Sigmoid colon (tissue), 7 donors: Measurements from ENCODE around the gene HRH1. TPM values are rescaled to one million over a fixed set of nuclear protein-coding genes. Genes with fewer than 3 reads are reported as not detected.

Experiments used
- DNase-seq: peaks from one replicate; pipeline ENCODE4 v3.0.0-alpha.2; 2019
- H3K27ac ChIP-seq, 4 donors: fragments of 200-600 bp; sonication (generic); one replicate each; pipeline ENCODE4 v1.5.1; 2016 to 2019; ENCODE audit warnings: mild to moderate bottlenecking in 1 of 4
- H3K27me3 ChIP-seq, 3 donors: fragments of 200-600 bp; sonication (generic); one replicate each; pipeline ENCODE4 v1.5.1; 2019; ENCODE audit warnings: mild to moderate bottlenecking in 1 of 3
- H3K36me3 ChIP-seq, 4 donors: fragments of 200-600 bp; sonication (generic); one replicate each; pipeline ENCODE4 v1.5.1; 2016 to 2019
- H3K4me1 ChIP-seq, 4 donors: fragments of 200-600 bp; sonication (generic); one replicate each; pipeline ENCODE4 v1.5.1; 2017 to 2019
- H3K4me3 ChIP-seq, 4 donors: fragments of 200-600 bp; sonication (generic); one replicate each; pipeline ENCODE4 v1.5.1; 2017 to 2019; ENCODE audit warnings: mild to moderate bottlenecking in 2 of 4, moderate library complexity in 1 of 4
- H3K9me3 ChIP-seq, 4 donors: fragments of 200-600 bp in 3 of 4; sonication (generic) in 3 of 4; one replicate each; pipeline versions ENCODE4 v1.5.1 to v1.6.1; 2013 to 2019
- CTCF ChIP-seq, 4 experiments: fragments of 450-650 bp in 3 of 4; fragments of 200-600 bp in 1 of 4; IDR thresholded peaks; one replicate each; pipeline ENCODE4 v1.5.1; 2016 to 2019; ENCODE audit warnings: antibody characterized with exemption in 4 of 4, mild to moderate bottlenecking in 3 of 4, moderate library complexity in 2 of 4
- EP300 ChIP-seq, 4 donors: sonication (generic); formaldehyde crosslinking; IDR thresholded peaks; one replicate each; pipeline ENCODE4 v1.6.1; 2017; ENCODE audit warnings: antibody characterized with exemption in 4 of 4
- POLR2A ChIP-seq, 2 donors: fragments of 450-650 bp; IDR thresholded peaks; one replicate each; pipeline ENCODE4 v1.6.1; 2016; ENCODE audit warnings: antibody characterized with exemption in 2 of 2, mild to moderate bottlenecking in 2 of 2, moderate library complexity in 2 of 2
- POLR2AphosphoS5 ChIP-seq, 4 donors: sonication (generic); formaldehyde crosslinking; IDR thresholded peaks; one replicate each; pipeline ENCODE4 v1.6.1; 2017; ENCODE audit warnings: antibody characterized with exemption in 4 of 4
- WGBS, 2 donors: extraction: QIAGEN DNeasy Blood & Tissue Kit; methylation state at CpG; one replicate each; pipeline ENCODE4 v1.1.7; 2013; 5-methylcytosine and 5-hydroxymethylcytosine counted together
- intact Hi-C: fragments of 100-400 bp; cut with DNase I; formaldehyde crosslinking; loops from one replicate; pipeline ENCODE4 v1.15.1; 2023
- polyA plus RNA-seq, 3 donors: library from polyadenylated mRNA; stranded (reverse); fragments of 200-250 nt; gene quantifications; one replicate each; pipeline ENCODE4 v1.2.3, GENCODE V29; 2013
- total RNA-seq, 4 donors: library from RNA; depleted of rRNA; stranded (reverse); fragments of >200 nt; gene quantifications; one replicate each; pipeline ENCODE4 v1.1.0, GENCODE V29; 2016
- donor health status: healthy with polysubstance abuse.
- donor health status: Bipolar disorder and iron deficiency.
- donor health status: healthy.

HRH1 gene
- total and polyA plus RNA-seq, 7 donors, result 1.8 to 57.3 (median 3.9) TPM

GRCh38 chr3:11186318-11186692 is 32.0 kb downstream of the HRH1 start:
- H3K36me3 ChIP-seq, result no peaks in the 10 kb centered on the region
- DNase-seq, result no peak
- 61 to 86% methylated on average over 1 of the region's 1 CpG for WGBS, 2 donors
- H3K4me3 ChIP-seq, result no peak overlapping the region
- no peaks in the 10 kb centered on the region for H3K9me3 ChIP-seq
- no peak for TF ChIP-seq POLR2AphosphoS5 (IDR thresholded peaks at IDR 0.05)
- TF ChIP-seq CTCF (IDR thresholded peaks at IDR 0.05), result no peak
- TF ChIP-seq EP300 (IDR thresholded peaks at IDR 0.05), result no peak
- no peak for TF ChIP-seq POLR2A (IDR thresholded peaks at IDR 0.05)
- intact Hi-C loops, result loop anchor here (5.0 kb wide), 1 partner anchor 86 kb away; the partner anchor contains the start of gene ATG7
- H3K27ac ChIP-seq, result peak overlapping the region; percentile 54 to 77 (median 69)
- H3K27me3 ChIP-seq, result no peaks in the 10 kb centered on the region
- H3K4me1 ChIP-seq, result peaks cover 0 to 29% (median 24%) of the 10 kb centered on the region in 4 donors

GRCh38 chr3:11186771-11187191 is 32.5 kb downstream of the HRH1 start:
- Histone ChIP-seq H3K36me3 (no peaks in the 10 kb centered on the region), H3K4me3 (no peak overlapping the region), H3K27ac (peak overlapping the region; percentile 54 to 77 (median 69)), H3K9me3 (no peaks in the 10 kb centered on the region), H3K4me1 (peaks cover 0 to 29% (median 24%) of the 10 kb centered on the region in 4 donors), H3K27me3 (no peaks in the 10 kb centered on the region)
- DNase-seq, result no peak
- intact Hi-C loops, result loop anchor here (5.0 kb wide), 1 partner anchor 86 kb away; the partner anchor contains the start of gene ATG7
- TF ChIP-seq EP300 (IDR thresholded peaks at IDR 0.05) (no peak), CTCF (IDR thresholded peaks at IDR 0.05) (no peak), POLR2AphosphoS5 (IDR thresholded peaks at IDR 0.05) (no peak), POLR2A (IDR thresholded peaks at IDR 0.05) (no peak)
- WGBS, 2 donors, result 75 to 83% methylated on average over 2 of the region's 2 CpGs

- Histone ChIP-seq H3K9me3 (no peaks in the 10 kb centered on the region), H3K4me3 (no peak overlapping the region), H3K27ac (peak overlapping the region in 1 of 4 donors; percentile 75), H3K4me1 (peaks cover 0 to 25% (median 24%) of the 10 kb centered on the region in 4 donors), H3K27me3 (no peaks in the 10 kb centered on the region), H3K36me3 (no peaks in the 10 kb centered on the region)
- TF ChIP-seq POLR2A (IDR thresholded peaks at IDR 0.05), result no peak
- TF ChIP-seq EP300 (IDR thresholded peaks at IDR 0.05), result no peak
- no peak for TF ChIP-seq POLR2AphosphoS5 (IDR thresholded peaks at IDR 0.05)
- no peak for TF ChIP-seq CTCF (IDR thresholded peaks at IDR 0.05)
- intact Hi-C loops, result loop anchor here (5.0 kb wide), 1 partner anchor 85 kb away; the partner anchor contains the start of gene ATG7
- WGBS, 2 donors, result 78 to 80% methylated on average over 3 of the region's 3 CpGs
- no peak for DNase-seq
These were observed 33.4 kb downstream of the HRH1 start for GRCh38 chr3:11187681-11188080.

- H3K27me3 ChIP-seq, result no peaks in the 10 kb centered on the region
- H3K27ac ChIP-seq, result no peak overlapping the region
- no peaks in the 10 kb centered on the region for H3K9me3 ChIP-seq
- peaks cover 0 to 25% (median 23%) of the 10 kb centered on the region in 4 donors for H3K4me1 ChIP-seq
- WGBS, 2 donors, result 86 to 88% methylated on average over 6 of the region's 6 CpGs
- TF ChIP-seq CTCF (IDR thresholded peaks at IDR 0.05) (no peak), POLR2A (IDR thresholded peaks at IDR 0.05) (no peak), EP300 (IDR thresholded peaks at IDR 0.05) (no peak), POLR2AphosphoS5 (IDR thresholded peaks at IDR 0.05) (no peak)
- no peak for DNase-seq
- intact Hi-C loops, result loop anchor here (5.0 kb wide), 1 partner anchor 84 kb away; the partner anchor contains the start of gene ATG7
- no peak overlapping the region for H3K4me3 ChIP-seq
- no peaks in the 10 kb centered on the region for H3K36me3 ChIP-seq
These were observed 33.9 kb downstream of the HRH1 start for GRCh38 chr3:11188231-11188630.

GRCh38 chr3:11195201-11195600 is 40.9 kb downstream of the HRH1 start:
- peak overlapping the region; percentile 42 to 73 (median 63) for H3K27ac ChIP-seq
- no peak for TF ChIP-seq POLR2A (IDR thresholded peaks at IDR 0.05)
- peak in 3 of 4 donors; percentile 25 to 29 (median 26) for TF ChIP-seq POLR2AphosphoS5 (IDR thresholded peaks at IDR 0.05)
- no peak for DNase-seq
- 34 to 57% methylated on average over 5 of the region's 5 CpGs for WGBS, 2 donors
- H3K36me3 ChIP-seq, result no peaks in the 10 kb centered on the region
- H3K9me3 ChIP-seq, result no peaks in the 10 kb centered on the region
- peaks cover 0 to 44% (median 35%) of the 10 kb centered on the region in 4 donors for H3K4me1 ChIP-seq
- intact Hi-C loops, result no loop called here
- no peaks in the 10 kb centered on the region for H3K27me3 ChIP-seq
- no peak overlapping the region for H3K4me3 ChIP-seq
